Hepatocyte (in vitro differentiated cells): Measurements from ENCODE around the gene BCL2. TPM values are rescaled to one million over a fixed set of nuclear protein-coding genes. Genes with fewer than 3 reads are reported as not detected.

ENCODE experiments used
- DNase-seq: peaks from one replicate; pipeline ENCODE4 v3.0.0-alpha.2; 2016; ENCODE audit warnings: low spot score
- H2AFZ ChIP-seq: fragments of 200-600 bp; sonication (generic); 2 replicates; pipeline ENCODE4 v1.6.0; 2016; ENCODE audit warnings: antibody characterized with exemption, mild to moderate bottlenecking
- H3K27ac ChIP-seq: fragments of 200-600 bp; sonication (generic); 2 replicates; pipeline ENCODE4 v1.5.1; 2016; ENCODE audit warnings: mild to moderate bottlenecking
- H3K27me3 ChIP-seq: fragments of 200-600 bp; sonication (generic); 2 replicates; pipeline ENCODE4 v1.6.1; 2016
- H3K36me3 ChIP-seq: fragments of 200-600 bp; sonication (generic); replicated peaks from 2 replicates; pipeline ENCODE4 v1.5.1; 2016; ENCODE audit warnings: low read depth; ENCODE audit not compliant: insufficient read depth
- H3K4me1 ChIP-seq: fragments of 200-600 bp; sonication (generic); 2 replicates; pipeline ENCODE4 v1.5.1; 2016; ENCODE audit warnings: mild to moderate bottlenecking, moderate library complexity; ENCODE audit not compliant: insufficient read depth
- H3K4me2 ChIP-seq: fragments of 200-600 bp; sonication (generic); 2 replicates; pipeline ENCODE4 v1.6.0; 2016
- H3K4me3 ChIP-seq: fragments of 200-600 bp; sonication (generic); 2 replicates; pipeline ENCODE4 v1.5.1; 2016; ENCODE audit warnings: mild to moderate bottlenecking
- H3K79me2 ChIP-seq: fragments of 200-600 bp; sonication (generic); 2 replicates; pipeline ENCODE4 v1.6.0; 2017; ENCODE audit warnings: mild to moderate bottlenecking
- H3K9me2 ChIP-seq: fragments of 200-600 bp; sonication (generic); replicated peaks from 2 replicates; pipeline ENCODE4 v1.6.0; 2017; ENCODE audit warnings: mild to moderate bottlenecking; ENCODE audit not compliant: insufficient read depth
- H3K9me3 ChIP-seq: fragments of 200-600 bp; sonication (generic); 2 replicates; pipeline ENCODE4 v1.5.1; 2016; ENCODE audit warnings: low read depth, mild to moderate bottlenecking
- H4K20me1 ChIP-seq: fragments of 200-600 bp; sonication (generic); 2 replicates; pipeline ENCODE4 v1.6.0; 2016; ENCODE audit warnings: mild to moderate bottlenecking; ENCODE audit not compliant: insufficient read depth, poor library complexity, severe bottlenecking
- CTCF ChIP-seq: fragments of 200-600 bp; sonication (generic); IDR thresholded peaks from 2 replicates; pipeline ENCODE4 v1.5.1; 2016; ENCODE audit warnings: antibody characterized with exemption, mild to moderate bottlenecking; ENCODE audit not compliant: poor library complexity
- EZH2 ChIP-seq: fragments of 200-600 bp; sonication (generic); IDR thresholded peaks from 2 replicates; pipeline ENCODE4 v1.6.1; 2016; ENCODE audit warnings: antibody characterized with exemption, mild to moderate bottlenecking, borderline replicate concordance
- EZH2phosphoT487 ChIP-seq: fragments of 200-600 bp; sonication (generic); IDR thresholded peaks from one replicate; pipeline ENCODE4 v1.6.1; 2018; ENCODE audit warnings: antibody characterized with exemption, mild to moderate bottlenecking, low read depth, moderate library complexity; ENCODE audit not compliant: unreplicated experiment, severe bottlenecking
- WGBS: methylation state at CpG from one replicate; pipeline ENCODE4 v1.1.6; 2016; ENCODE audit warnings: low lambda C conversion rate; ENCODE audit errors: missing lambda C conversion rate; 5-methylcytosine and 5-hydroxymethylcytosine counted together
- polyA plus RNA-seq: library from polyadenylated mRNA; unstranded; fragments of >200 nt; fragmentation: Nextera tagmentation; extraction: Ambion mirVana; gene quantifications from 2 replicates; pipeline ENCODE4 v1.2.1, GENCODE V29; 2016
- total RNA-seq: library from RNA; depleted of rRNA; stranded (reverse); fragments of >200 nt; gene quantifications from 2 replicates; pipeline ENCODE4 v1.2.3, GENCODE V29; 2014

BCL2 gene
- total and polyA plus RNA-seq, 2 experiments from 2014 or later: 1.0 to 11.4 TPM

DNA sequence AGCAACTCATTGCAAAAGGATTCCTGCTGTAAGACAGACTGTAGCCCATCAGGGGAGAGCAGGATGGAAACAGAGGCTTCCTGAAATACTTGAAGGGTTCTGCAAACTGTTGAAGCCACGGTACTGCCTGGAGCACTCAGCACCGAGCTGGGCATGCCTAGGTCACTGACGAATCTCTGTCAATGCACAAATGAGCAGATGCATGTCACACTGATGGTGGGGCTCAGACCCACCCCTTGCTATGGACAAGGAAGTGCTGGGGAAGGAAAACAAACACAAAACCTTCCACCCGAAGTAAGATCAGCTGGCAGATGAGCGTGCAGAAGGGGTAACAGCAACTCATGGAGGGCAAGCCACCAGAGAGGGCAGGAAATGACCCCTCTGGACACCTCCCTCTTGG lies 136.7 kb downstream of the BCL2 start:
- no peaks in the 10 kb centered on the region for H3K36me3 ChIP-seq
- H4K20me1 ChIP-seq: no peaks in the 10 kb centered on the region
- H2AFZ ChIP-seq: no peak overlapping the region
- H3K9me2 ChIP-seq: no peaks in the 10 kb centered on the region
- H3K27ac ChIP-seq: peak overlapping the region; percentile 72
- H3K4me1 ChIP-seq: peaks cover 60% of the 10 kb centered on the region
- peak overlapping the region; percentile 49 for H3K4me2 ChIP-seq
- WGBS: 41% methylated on average over 5 of the region's 5 CpGs
- no peaks in the 10 kb centered on the region for H3K27me3 ChIP-seq
- no peak for TF ChIP-seq EZH2
- no peak for TF ChIP-seq CTCF
- no peak for TF ChIP-seq EZH2phosphoT487
- H3K4me3 ChIP-seq: no peak overlapping the region
- no peak for DNase-seq
- no peaks in the 10 kb centered on the region for H3K79me2 ChIP-seq
- H3K9me3 ChIP-seq: no peaks in the 10 kb centered on the region

DNA sequence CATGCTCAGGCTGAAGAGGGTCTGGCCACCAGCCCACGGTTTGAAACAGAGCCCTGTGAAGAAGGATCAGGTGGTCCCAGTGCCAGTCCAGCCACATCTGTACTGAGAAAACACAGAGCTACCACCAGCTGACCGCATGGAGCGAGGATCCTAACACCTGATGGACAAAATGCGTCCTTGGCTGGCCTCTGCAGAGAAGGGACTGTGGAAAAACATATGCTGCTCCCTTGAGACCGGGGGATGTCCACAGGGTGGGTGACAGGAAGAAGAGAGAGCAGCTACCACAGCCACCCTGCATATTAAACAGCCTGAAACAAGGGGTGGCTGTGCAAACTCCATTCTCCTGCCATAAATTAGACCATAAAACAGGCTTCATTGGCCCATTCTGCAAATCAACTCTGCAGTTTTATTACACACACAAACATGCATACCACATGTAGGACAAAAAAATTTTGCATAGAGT lies 137.2 kb downstream of the BCL2 start:
- WGBS: 64% methylated on average over 5 of the region's 5 CpGs

GRCh38 chr18:63181706-63182309 lies 137.8 kb downstream of the BCL2 start:
- Histone ChIP-seq H2AFZ (no peak overlapping the region), H3K9me2 (no peaks in the 10 kb centered on the region), H3K79me2 (no peaks in the 10 kb centered on the region), H3K36me3 (no peaks in the 10 kb centered on the region), H3K27ac (peak overlapping the region; percentile 57), H3K4me3 (no peak overlapping the region), H3K9me3 (no peaks in the 10 kb centered on the region), H3K4me1 (peaks cover 54% of the 10 kb centered on the region), H3K27me3 (no peaks in the 10 kb centered on the region), H4K20me1 (no peaks in the 10 kb centered on the region), H3K4me2 (peak overlapping the region; percentile 53)
- WGBS: 72% methylated on average over 5 of the region's 5 CpGs
- no peak for DNase-seq
- no peak for TF ChIP-seq CTCF

More for the DNA sequence above, 137.2 kb downstream of the BCL2 start:
- H3K9me2 ChIP-seq: no peaks in the 10 kb centered on the region
- H2AFZ ChIP-seq: no peak overlapping the region
- H3K27me3 ChIP-seq: no peaks in the 10 kb centered on the region
- TF ChIP-seq EZH2 (no peak), EZH2phosphoT487 (no peak), CTCF (no peak)
- H3K4me3 ChIP-seq: no peak overlapping the region
- no peak for DNase-seq
- H3K79me2 ChIP-seq: no peaks in the 10 kb centered on the region
- H3K9me3 ChIP-seq: no peaks in the 10 kb centered on the region
- no peaks in the 10 kb centered on the region for H3K36me3 ChIP-seq
- peaks cover 58% of the 10 kb centered on the region for H3K4me1 ChIP-seq
- peak overlapping the region; percentile 53 for H3K4me2 ChIP-seq
- H4K20me1 ChIP-seq: no peaks in the 10 kb centered on the region
- peak overlapping the region; percentile 72 for H3K27ac ChIP-seq

GRCh38 chr18:63180971-63181376 lies 138.6 kb downstream of the BCL2 start:
- Histone ChIP-seq H3K36me3 (no peaks in the 10 kb centered on the region), H3K27ac (no peak overlapping the region), H3K4me3 (no peak overlapping the region), H3K9me2 (no peaks in the 10 kb centered on the region), H3K79me2 (no peaks in the 10 kb centered on the region), H4K20me1 (no peaks in the 10 kb centered on the region), H2AFZ (no peak overlapping the region), H3K27me3 (no peaks in the 10 kb centered on the region), H3K4me2 (no peak overlapping the region), H3K4me1 (peaks cover 47% of the 10 kb centered on the region), H3K9me3 (no peaks in the 10 kb centered on the region)
- 95% methylated on average over 5 of the region's 5 CpGs for WGBS
- no peak for DNase-seq
- TF ChIP-seq CTCF (no peak), EZH2phosphoT487 (no peak)
